22Rv1 (cell line): ENCODE results near the gene LYPD3.

Experiments
- ZFX ChIP-seq: fragments of 450-650 bp; IDR thresholded peaks from 2 replicates; pipeline ENCODE4 v1.6.1; 2017; ENCODE audit warnings: antibody characterized with exemption, borderline replicate concordance
- TF ChIP-seq, protein P1 (sequence below): fragments of 450-650 bp; IDR thresholded peaks from 2 replicates; pipeline ENCODE4 v1.5.1; 2017; ENCODE audit warnings: mild to moderate bottlenecking

DNA sequence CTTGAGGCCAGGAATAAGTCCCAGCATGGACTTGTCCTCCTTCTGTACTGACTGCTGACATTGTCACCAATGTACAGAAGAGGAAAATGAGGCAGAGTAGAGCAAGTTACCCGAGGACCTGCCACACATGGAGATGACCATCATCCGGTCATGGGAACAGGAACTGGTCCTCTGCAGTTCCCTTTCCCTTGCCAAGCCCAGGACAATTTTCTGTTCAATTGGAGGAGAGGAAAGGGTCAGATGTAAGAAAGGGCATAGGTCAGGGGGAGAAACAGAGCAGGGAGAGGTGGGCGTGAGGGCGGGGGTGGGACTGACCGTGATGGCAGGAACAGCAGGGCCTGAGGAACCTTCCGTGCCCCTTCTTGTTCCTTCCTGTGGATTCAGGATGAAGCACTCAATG is 20.5 kb upstream of the LYPD3 start:
- TF ChIP-seq, protein P1, sequence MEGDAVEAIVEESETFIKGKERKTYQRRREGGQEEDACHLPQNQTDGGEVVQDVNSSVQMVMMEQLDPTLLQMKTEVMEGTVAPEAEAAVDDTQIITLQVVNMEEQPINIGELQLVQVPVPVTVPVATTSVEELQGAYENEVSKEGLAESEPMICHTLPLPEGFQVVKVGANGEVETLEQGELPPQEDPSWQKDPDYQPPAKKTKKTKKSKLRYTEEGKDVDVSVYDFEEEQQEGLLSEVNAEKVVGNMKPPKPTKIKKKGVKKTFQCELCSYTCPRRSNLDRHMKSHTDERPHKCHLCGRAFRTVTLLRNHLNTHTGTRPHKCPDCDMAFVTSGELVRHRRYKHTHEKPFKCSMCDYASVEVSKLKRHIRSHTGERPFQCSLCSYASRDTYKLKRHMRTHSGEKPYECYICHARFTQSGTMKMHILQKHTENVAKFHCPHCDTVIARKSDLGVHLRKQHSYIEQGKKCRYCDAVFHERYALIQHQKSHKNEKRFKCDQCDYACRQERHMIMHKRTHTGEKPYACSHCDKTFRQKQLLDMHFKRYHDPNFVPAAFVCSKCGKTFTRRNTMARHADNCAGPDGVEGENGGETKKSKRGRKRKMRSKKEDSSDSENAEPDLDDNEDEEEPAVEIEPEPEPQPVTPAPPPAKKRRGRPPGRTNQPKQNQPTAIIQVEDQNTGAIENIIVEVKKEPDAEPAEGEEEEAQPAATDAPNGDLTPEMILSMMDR = no peak
- TF ChIP-seq ZFX = no peak
